B cell (primary cell): ENCODE results near the gene ATP8A1. TPM values are rescaled to one million over a fixed set of nuclear protein-coding genes. Genes with fewer than 3 reads are reported as not detected.
A peak's percentile ranks its signal among the peaks of the same experiment; 100 is the strongest.

Experiments
- ATAC-seq: fragments of 200-7000 bp; cut with Tn5 transposase; one replicate; pipeline ENCODE4 v1.10.0; 2021; ENCODE audit warnings: low read depth, mild to moderate bottlenecking, moderate number of reproducible peaks, moderate library complexity
- CTCF ChIA-PET: fragments of 350-600 bp; sonication (Branson Sonifier 250); formaldehyde crosslinking; loops from one replicate; lab custom pipeline; 2021; ENCODE audit warnings: antibody characterized with exemption, inconsistent platforms; lab: Charles Lee
- POLR2A ChIA-PET: fragments of 350-600 bp; sonication (Branson Sonifier 250); formaldehyde crosslinking; loops from one replicate; lab custom pipeline; 2021; ENCODE audit warnings: antibody characterized with exemption; lab: Charles Lee
- DNase-seq: peaks from one replicate; pipeline ENCODE4 v3.0.0; 2013
- H2AFZ ChIP-seq: 2 replicates; pipeline ENCODE4 v1.6.1; 2012; ENCODE audit warnings: mild to moderate bottlenecking, low read depth, low read length; ENCODE audit not compliant: insufficient read depth, poor library complexity, severe bottlenecking
- H3K27ac ChIP-seq, 2 donors: 1 replicate in 1 of 2; 2 replicates in 1 of 2; pipeline ENCODE4 v1.5.1; 2012 to 2013; ENCODE audit warnings: low read length in 2 of 2, mild to moderate bottlenecking in 2 of 2, moderate library complexity in 1 of 2
- H3K27me3 ChIP-seq, 4 experiments: fragments of 200-600 bp in 1 of 4; sonication (generic) in 1 of 4; replicated peaks in 1 of 4; 1 replicate in 2 of 4; 2 replicates in 2 of 4; pipeline versions ENCODE4 v1.6.1 to v1.7.0; 2013 to 2016; ENCODE audit warnings: low read length in 3 of 4, mild to moderate bottlenecking in 2 of 4, mixed read lengths in 1 of 4, moderate library complexity in 1 of 4; ENCODE audit not compliant: insufficient read depth in 4 of 4, control insufficient read depth in 3 of 4; ENCODE audit errors: control extremely low read depth in 1 of 4
- H3K36me3 ChIP-seq, 2 experiments: replicated peaks in 1 of 2; 1 replicate in 1 of 2; 2 replicates in 1 of 2; pipeline versions ENCODE4 v1.6.1 to v1.7.1; 2013; ENCODE audit warnings: low read length in 1 of 2; ENCODE audit not compliant: insufficient read depth in 2 of 2, control insufficient read depth in 1 of 2; ENCODE audit errors: control extremely low read depth in 1 of 2, extremely low read depth in 1 of 2
- H3K4me1 ChIP-seq, 2 donors: fragments of 200-600 bp in 1 of 2; sonication (generic) in 1 of 2; 1 replicate in 1 of 2; 2 replicates in 1 of 2; pipeline versions ENCODE4 v1.5.1 to v1.6.1; 2013 to 2017; ENCODE audit warnings: low read length in 2 of 2; ENCODE audit not compliant: control insufficient read depth in 2 of 2, insufficient read depth in 2 of 2
- H3K4me2 ChIP-seq: replicated peaks from 2 replicates; pipeline ENCODE3; 2012; ENCODE audit warnings: mild to moderate bottlenecking, low read depth, low read length; ENCODE audit not compliant: poor library complexity, severe bottlenecking
- H3K4me3 ChIP-seq, 5 experiments: fragments of 200-600 bp in 1 of 5; sonication (generic) in 1 of 5; 1 replicate in 3 of 5; 2 replicates in 2 of 5; pipeline versions ENCODE4 v1.5.1 to v1.7.0; 2011 to 2016; ENCODE audit warnings: low read length in 4 of 5, mild to moderate bottlenecking in 4 of 5, low read depth in 2 of 5, control low read depth in 1 of 5, moderate library complexity in 1 of 5; ENCODE audit not compliant: insufficient read depth in 1 of 5; ENCODE audit errors: control extremely low read depth in 1 of 5, extremely low read depth in 1 of 5
- H3K79me2 ChIP-seq: fragments of 200-600 bp; sonication (generic); one replicate; pipeline ENCODE4 v1.6.0; 2016; ENCODE audit warnings: low read length; ENCODE audit not compliant: control insufficient read depth, insufficient read depth
- H3K9ac ChIP-seq: fragments of 200-600 bp; sonication (generic); 2 replicates; pipeline ENCODE4 v1.6.1; 2017; ENCODE audit warnings: mild to moderate bottlenecking, low read length, moderate library complexity
- H3K9me3 ChIP-seq, 3 donors: one replicate each; pipeline versions ENCODE4 v1.6.1 to v1.7.1; 2013; ENCODE audit warnings: low read length in 2 of 3; ENCODE audit not compliant: control insufficient read depth in 2 of 3, insufficient read depth in 1 of 3; ENCODE audit errors: control extremely low read depth in 1 of 3
- H4K20me1 ChIP-seq: 2 replicates; pipeline ENCODE4 v1.6.0; 2012; ENCODE audit warnings: mild to moderate bottlenecking, low read length; ENCODE audit not compliant: insufficient read depth, control insufficient read depth, poor library complexity, severe bottlenecking
- H3K27ac Mint-ChIP-seq: one replicate; pipeline ENCODE4 v1.8.0; 2021; ENCODE audit warnings: mixed read lengths
- H3K27me3 Mint-ChIP-seq: one replicate; pipeline ENCODE4 v1.8.0; 2021; ENCODE audit warnings: mixed read lengths
- H3K4me1 Mint-ChIP-seq: one replicate; pipeline ENCODE4 v1.8.0; 2021; ENCODE audit warnings: mixed read lengths
- H3K4me3 Mint-ChIP-seq: one replicate; pipeline ENCODE4 v1.8.0; 2021; ENCODE audit warnings: mixed read lengths
- H3K9me3 Mint-ChIP-seq: one replicate; pipeline ENCODE4 v1.8.0; 2022; ENCODE audit warnings: mixed read lengths; ENCODE audit not compliant: insufficient read depth
- CTCF ChIP-seq: fragments of 200-600 bp; IDR thresholded peaks from one replicate; pipeline ENCODE4 v1.8.0; 2022; ENCODE audit warnings: antibody characterized with exemption, mild to moderate bottlenecking
- EZH2 ChIP-seq: IDR thresholded peaks from 2 replicates; pipeline ENCODE4 v1.6.1; 2012; ENCODE audit warnings: borderline replicate concordance, low read depth, mild to moderate bottlenecking, moderate library complexity, low read length; ENCODE audit not compliant: insufficient read depth, poor library complexity, severe bottlenecking
- WGBS: methylation state at CpG from one replicate; pipeline ENCODE4 v1.1.5; 2013; ENCODE audit warnings: missing lambda C conversion rate; ENCODE audit not compliant: insufficient coverage; 5-methylcytosine and 5-hydroxymethylcytosine counted together
- intact Hi-C: fragments of 100-400 bp; cut with micrococcal nuclease; formaldehyde crosslinking; loops from one replicate; pipeline ENCODE4 v1.10.0; 2022
- polyA plus RNA-seq: library from polyadenylated mRNA; depleted of rRNA; stranded (reverse); fragments of >200 nt; gene quantifications from 2 replicates; pipeline ENCODE4 v1.2.3, GENCODE V29; 2012
- total RNA-seq, 2 donors: library from RNA; stranded (reverse); fragments of 120-200 nt in 1 of 2; gene quantifications; 1 replicate in 1 of 2; 2 replicates in 1 of 2; pipeline versions ENCODE4 v1.2.3 to v1.2.4, GENCODE V29; 2013 to 2022

Gene ATP8A1
- total and polyA plus RNA-seq, 2 donors (not counting 1 experiment from before 2014, with no cell fraction given): 28.7 to 51.8 TPM

DNA sequence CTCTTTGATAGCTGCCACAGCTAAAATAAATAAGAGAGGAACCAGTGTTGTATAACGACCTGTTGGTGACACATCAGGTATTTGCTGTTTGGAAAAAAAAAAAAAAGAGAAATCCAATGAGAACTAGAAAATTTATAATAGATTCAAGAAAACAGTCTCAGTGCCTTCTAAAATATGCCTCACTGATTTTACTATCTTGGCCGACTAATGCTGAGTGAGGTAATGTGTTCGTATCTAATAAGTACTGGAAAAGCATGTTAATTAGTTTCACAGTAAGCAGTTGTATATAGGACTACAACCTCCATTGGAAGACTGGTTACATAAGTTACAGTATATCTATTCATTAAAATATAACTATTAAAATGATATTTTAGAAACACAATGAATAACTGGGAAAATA, 32.4 kb downstream of the ATP8A1 start:
- H3K79me2 ChIP-seq: peaks cover 36% of the 10 kb centered on the region
- no peak overlapping the region for H3K9ac ChIP-seq
- ChIA-PET CTCF (interaction anchor here (1.4 kb wide), 1 partner anchor 13 kb away, joined by 4 read pairs; no protein-coding TSS in a partner anchor), POLR2A (interaction anchor here (1.5 kb wide), 1 partner anchor 32 kb away, joined by 3 read pairs; the partner anchor contains the start of gene ATP8A1)
- H3K27ac ChIP-seq: no peak overlapping the region
- Mint-ChIP-seq H3K27ac (no peak overlapping the region), H3K9me3 (no peaks in the 10 kb centered on the region), H3K4me1 (peaks cover 63% of the 10 kb centered on the region), H3K27me3 (no peaks in the 10 kb centered on the region), H3K4me3 (peak overlapping the region; percentile 14)
- H3K36me3 ChIP-seq: peaks cover 0 to 3% of the 10 kb centered on the region in 2 experiments
- intact Hi-C loops: no loop called here
- H3K27me3 ChIP-seq: no peaks in the 10 kb centered on the region
- no peak for ATAC-seq
- no peak overlapping the region for H3K4me3 ChIP-seq
- no peaks in the 10 kb centered on the region for H4K20me1 ChIP-seq
- H3K4me2 ChIP-seq: no peak overlapping the region
- H3K4me1 ChIP-seq: peaks cover 42 to 55% of the 10 kb centered on the region in 2 donors
- TF ChIP-seq EZH2: no peak
- TF ChIP-seq CTCF: no peak
- H3K9me3 ChIP-seq: no peaks in the 10 kb centered on the region
- no peak for DNase-seq
- no peak overlapping the region for H2AFZ ChIP-seq
- WGBS: no CpG with 5 or more reads among the region's 3 CpGs

- no peaks in the 10 kb centered on the region for H3K4me1 ChIP-seq
- Mint-ChIP-seq H3K4me1 (peaks cover 9% of the 10 kb centered on the region), H3K27me3 (no peaks in the 10 kb centered on the region), H3K9me3 (no peaks in the 10 kb centered on the region), H3K27ac (no peak overlapping the region), H3K4me3 (no peak overlapping the region)
- H2AFZ ChIP-seq: no peak overlapping the region
- intact Hi-C loops: no loop called here
- WGBS: 100% methylated on average over 1 of the region's 2 CpGs
- no peak overlapping the region for H3K4me2 ChIP-seq
- peaks cover 3 to 33% of the 10 kb centered on the region in 2 experiments for H3K36me3 ChIP-seq
- H3K9ac ChIP-seq: no peak overlapping the region
- ATAC-seq (no peak), DNase-seq (no peak)
- H3K27me3 ChIP-seq: no peaks in the 10 kb centered on the region
- no peaks in the 10 kb centered on the region for H4K20me1 ChIP-seq
- ChIA-PET POLR2A (no interaction called here), CTCF (interaction anchor here (1.0 kb wide), 1 partner anchor 12 kb away, joined by 3 read pairs; no protein-coding TSS in a partner anchor)
- H3K27ac ChIP-seq: no peak overlapping the region
- H3K4me3 ChIP-seq: no peak overlapping the region
- no peak for TF ChIP-seq EZH2
- TF ChIP-seq CTCF: no peak
- H3K79me2 ChIP-seq: peaks cover 31% of the 10 kb centered on the region
- no peaks in the 10 kb centered on the region for H3K9me3 ChIP-seq
Observed at GRCh38 chr4:42618023-42618422, 38.9 kb downstream of the ATP8A1 start.
